Activated CD4-positive, alpha-beta memory T cell treated with anti-CD3 and anti-CD28 coated beads for 36 hours (primary cell): ENCODE data around the gene CDC42BPA. TPM values are rescaled to one million over a fixed set of nuclear protein-coding genes. Genes with fewer than 3 reads are reported as not detected.

ENCODE experiments used
- CTCF ChIA-PET: fragments of 350-600 bp; sonication (Branson Sonifier 250); formaldehyde crosslinking; loops from one replicate; lab custom pipeline; 2021; ENCODE audit warnings: antibody characterized with exemption, inconsistent platforms; lab: Charles Lee
- POLR2A ChIA-PET: fragments of 350-600 bp; sonication (Branson Sonifier 250); formaldehyde crosslinking; loops from one replicate; lab custom pipeline; 2021; ENCODE audit warnings: antibody characterized with exemption; lab: Charles Lee
- DNase-seq: peaks from one replicate; pipeline ENCODE4 v3.0.0-alpha.2; 2020
- H3K27ac Mint-ChIP-seq: one replicate; pipeline ENCODE4 v1.8.0; 2021; ENCODE audit warnings: mixed read lengths
- H3K27me3 Mint-ChIP-seq: one replicate; pipeline ENCODE4 v1.8.0; 2021; ENCODE audit warnings: mixed read lengths
- H3K36me3 Mint-ChIP-seq: one replicate; pipeline ENCODE4 v1.8.0; 2021; ENCODE audit warnings: mixed read lengths
- H3K4me1 Mint-ChIP-seq: one replicate; pipeline ENCODE4 v1.8.0; 2021; ENCODE audit warnings: low read depth, mixed read lengths
- H3K4me3 Mint-ChIP-seq: one replicate; pipeline ENCODE4 v1.8.0; 2021; ENCODE audit warnings: mild to moderate bottlenecking, mixed read lengths
- H3K9me3 Mint-ChIP-seq: one replicate; pipeline ENCODE4 v1.8.0; 2021; ENCODE audit warnings: mixed read lengths
- intact Hi-C: fragments of 100-400 bp; cut with micrococcal nuclease; formaldehyde crosslinking; loops from one replicate; pipeline ENCODE4 v1.15.1; 2023
- total RNA-seq, 2 experiments: library from RNA; stranded (reverse); gene quantifications; one replicate each; pipeline ENCODE4 v1.2.3, GENCODE V29; 2021

The CDC42BPA gene
- total RNA-seq, 2 experiments from 2014 or later = 2.1 to 3.1 TPM

- no peak for DNase-seq
- Mint-ChIP-seq H3K4me3 (no peak overlapping the region), H3K27ac (no peak overlapping the region), H3K36me3 (peaks cover 14% of the 10 kb centered on the region), H3K4me1 (peaks cover 21% of the 10 kb centered on the region), H3K27me3 (no peaks in the 10 kb centered on the region), H3K9me3 (no peaks in the 10 kb centered on the region)
- POLR2A ChIA-PET = no interaction called here
- CTCF ChIA-PET = no interaction called here
- intact Hi-C loops = no loop called here
Observed at GRCh38 chr1:226986496-226987178, 331.7 kb downstream of the CDC42BPA start.

DNA sequence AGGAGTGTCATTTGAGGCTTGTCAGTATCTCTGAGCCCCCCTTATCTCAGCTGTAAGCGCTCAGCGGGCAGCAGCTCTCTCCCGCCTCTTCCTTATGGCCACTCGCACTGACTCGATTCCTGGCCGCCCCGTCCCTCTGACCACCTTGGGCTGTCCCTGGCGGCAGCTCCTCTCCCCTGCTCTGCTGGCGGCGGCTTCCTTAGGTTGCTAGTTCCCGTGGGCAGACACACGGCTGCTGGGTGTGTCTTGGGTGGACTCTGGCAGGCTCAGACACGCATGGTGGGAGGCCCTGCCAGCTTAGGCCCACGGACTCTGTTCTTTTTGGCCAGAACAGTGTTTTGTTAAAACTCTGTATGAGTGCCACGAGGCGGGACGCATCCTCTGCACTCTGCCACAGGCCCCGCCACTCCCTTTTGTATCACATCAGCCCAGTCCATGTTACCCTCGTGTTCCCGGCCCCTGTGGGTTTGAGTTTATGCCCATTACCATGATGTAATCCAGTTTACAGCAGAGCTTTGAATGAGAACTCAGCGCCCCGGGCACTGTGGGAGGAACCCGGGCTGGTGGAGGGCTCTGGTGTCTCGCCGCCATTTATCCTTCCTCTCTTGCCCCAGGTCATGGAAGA lies 332.3 kb downstream of the CDC42BPA start:
- DNase-seq = no peak
- Mint-ChIP-seq H3K27me3 (no peaks in the 10 kb centered on the region), H3K27ac (no peak overlapping the region), H3K36me3 (peaks cover 14% of the 10 kb centered on the region), H3K4me3 (no peak overlapping the region), H3K9me3 (no peaks in the 10 kb centered on the region), H3K4me1 (peaks cover 21% of the 10 kb centered on the region)
- intact Hi-C loops = no loop called here
- CTCF ChIA-PET = no interaction called here
- POLR2A ChIA-PET = no interaction called here

DNA sequence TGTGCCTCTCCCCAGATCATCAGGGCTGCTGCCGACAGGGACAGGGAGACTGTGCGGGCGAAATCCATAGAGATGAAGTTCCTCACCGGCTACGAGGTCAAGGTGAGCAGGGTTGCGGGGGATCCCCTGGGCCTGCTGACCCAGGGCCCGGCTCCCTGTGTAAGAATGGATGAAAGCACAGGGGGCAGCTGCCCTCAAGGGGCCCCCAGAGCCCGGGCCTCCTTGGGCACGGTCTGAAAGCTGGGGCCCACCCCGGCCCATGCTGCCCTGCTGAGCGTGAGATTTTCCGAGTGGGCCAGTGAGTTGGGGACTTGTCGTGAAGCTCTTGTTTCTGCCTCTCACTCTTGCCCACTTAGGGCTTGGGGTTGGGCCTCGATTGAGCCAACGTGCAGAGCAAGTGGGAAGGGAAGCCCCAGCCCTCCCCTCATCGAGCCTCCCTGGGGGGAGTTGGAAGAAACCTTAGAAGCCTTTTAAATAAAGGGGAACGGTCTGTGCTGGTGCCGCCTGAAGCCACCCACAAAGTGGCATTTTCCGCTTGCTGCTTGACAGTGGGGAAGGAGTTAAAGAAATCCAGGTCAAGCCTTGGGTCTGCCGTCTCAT lies 333.0 kb downstream of the CDC42BPA start:
- H3K9me3 Mint-ChIP-seq = no peaks in the 10 kb centered on the region
- peaks cover 14% of the 10 kb centered on the region for H3K36me3 Mint-ChIP-seq
- DNase-seq = no peak
- H3K27ac Mint-ChIP-seq = no peak overlapping the region
- ChIA-PET POLR2A (no interaction called here), CTCF (no interaction called here)
- H3K4me3 Mint-ChIP-seq = no peak overlapping the region
- H3K4me1 Mint-ChIP-seq = peaks cover 16% of the 10 kb centered on the region
- intact Hi-C loops = no loop called here
- H3K27me3 Mint-ChIP-seq = no peaks in the 10 kb centered on the region

GRCh38 chr1:226984521-226985238 lies 333.6 kb downstream of the CDC42BPA start:
- Mint-ChIP-seq H3K27me3 (no peaks in the 10 kb centered on the region), H3K9me3 (no peaks in the 10 kb centered on the region), H3K4me3 (no peak overlapping the region), H3K4me1 (peaks cover 9% of the 10 kb centered on the region), H3K27ac (no peak overlapping the region), H3K36me3 (peaks cover 14% of the 10 kb centered on the region)
- DNase-seq = no peak
- intact Hi-C loops = no loop called here
- CTCF ChIA-PET = no interaction called here
- POLR2A ChIA-PET = no interaction called here

DNA sequence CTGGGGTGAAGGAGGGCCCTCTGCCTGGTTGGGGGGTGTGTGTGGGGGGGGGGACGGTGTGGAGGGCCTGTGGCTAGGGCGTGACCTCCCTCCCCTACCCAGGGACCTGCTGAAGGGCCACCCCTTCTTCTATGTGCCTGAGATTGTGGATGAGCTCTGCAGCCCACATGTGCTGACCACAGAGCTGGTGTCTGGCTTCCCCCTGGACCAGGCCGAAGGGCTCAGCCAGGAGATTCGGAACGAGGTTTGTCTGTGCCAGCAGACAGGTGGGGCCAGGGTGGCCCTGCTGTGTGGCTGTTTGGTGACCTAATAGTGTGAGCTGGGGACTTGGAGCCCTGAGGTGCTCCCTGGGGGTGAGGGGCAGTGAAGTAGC lies 334.3 kb downstream of the CDC42BPA start:
- H3K4me1 Mint-ChIP-seq = peaks cover 4% of the 10 kb centered on the region
- H3K27ac Mint-ChIP-seq = no peak overlapping the region
- ChIA-PET CTCF (no interaction called here), POLR2A (no interaction called here)
- intact Hi-C loops = no loop called here
- H3K9me3 Mint-ChIP-seq = no peaks in the 10 kb centered on the region
- H3K4me3 Mint-ChIP-seq = no peak overlapping the region
- H3K36me3 Mint-ChIP-seq = peaks cover 14% of the 10 kb centered on the region
- DNase-seq = no peak
- no peaks in the 10 kb centered on the region for H3K27me3 Mint-ChIP-seq

DNA sequence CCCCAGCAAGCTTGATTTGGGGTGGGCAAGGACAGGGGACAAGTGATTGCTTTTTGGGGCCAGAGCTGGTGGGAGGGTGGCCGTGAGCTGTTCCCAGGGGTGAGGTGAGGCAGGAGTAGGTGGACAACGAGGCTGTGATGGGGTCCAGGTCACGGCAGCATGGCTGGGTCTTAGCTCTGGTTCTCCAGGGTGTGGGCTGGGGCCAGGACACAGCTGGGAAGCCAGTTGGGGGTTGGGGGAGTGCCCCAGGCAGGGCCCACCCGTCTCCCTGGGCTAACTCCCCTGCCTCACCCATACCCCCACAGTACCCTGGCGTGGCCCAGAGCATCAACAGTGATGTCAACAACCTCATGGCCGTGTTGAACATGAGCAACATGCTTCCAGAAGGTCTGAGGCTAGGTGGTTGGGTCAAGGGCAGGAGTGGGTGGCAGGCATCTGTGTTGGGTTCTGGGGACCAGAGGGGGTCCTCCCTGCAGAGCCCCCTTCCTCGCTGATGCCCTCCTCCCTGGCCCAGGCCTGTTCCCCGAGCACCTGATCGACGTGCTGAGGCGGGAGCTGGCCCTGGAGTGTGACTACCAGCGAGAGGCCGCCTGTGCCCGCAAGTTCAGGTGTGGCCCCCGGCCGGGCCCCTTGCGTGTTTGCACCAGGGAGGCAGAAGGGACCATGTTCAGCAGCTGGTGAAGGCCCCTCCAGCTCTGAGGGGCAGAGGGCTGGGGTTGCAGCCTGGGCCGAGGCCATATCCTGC lies 334.9 kb downstream of the CDC42BPA start:
- no peak for DNase-seq
- no peak overlapping the region for H3K27ac Mint-ChIP-seq
- H3K4me3 Mint-ChIP-seq = no peak overlapping the region
- H3K9me3 Mint-ChIP-seq = no peaks in the 10 kb centered on the region
- H3K4me1 Mint-ChIP-seq = no peaks in the 10 kb centered on the region
- H3K36me3 Mint-ChIP-seq = peaks cover 14% of the 10 kb centered on the region
- CTCF ChIA-PET = no interaction called here
- POLR2A ChIA-PET = no interaction called here
- intact Hi-C loops = no loop called here
- no peaks in the 10 kb centered on the region for H3K27me3 Mint-ChIP-seq

DNA sequence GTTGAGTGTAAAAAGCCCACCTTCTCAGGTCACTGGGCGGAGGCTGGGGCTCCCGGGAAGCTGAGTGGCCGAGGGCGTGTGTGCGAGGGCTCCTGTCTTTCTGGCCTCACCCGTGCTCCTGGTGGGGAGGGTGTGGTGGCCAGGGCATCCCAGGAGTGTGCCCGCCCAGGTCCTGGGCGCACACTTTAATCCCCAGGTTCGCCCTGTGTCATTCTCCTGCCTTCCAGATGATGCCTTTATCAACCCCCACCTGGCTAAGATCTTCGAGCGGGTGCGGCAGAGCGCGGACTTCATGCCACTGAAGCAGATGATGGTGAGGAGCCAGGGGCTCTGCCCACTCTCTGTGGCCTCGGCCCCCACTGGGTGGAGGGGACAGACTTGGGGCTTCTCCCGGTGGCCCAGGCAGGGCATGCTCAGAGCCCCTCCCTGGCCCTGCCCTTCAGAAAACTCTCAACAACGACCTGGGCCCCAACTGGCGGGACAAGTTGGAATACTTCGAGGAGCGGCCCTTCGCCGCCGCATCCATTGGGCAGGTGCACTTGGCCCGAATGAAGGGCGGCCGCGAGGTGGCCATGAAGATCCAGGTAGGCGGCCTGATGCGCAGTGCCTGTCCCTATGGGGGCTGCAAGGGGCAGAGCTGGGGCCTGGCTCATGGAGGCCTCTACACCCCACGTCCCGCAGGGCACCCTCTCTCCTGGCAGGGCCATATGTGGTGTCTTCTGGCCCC lies 335.7 kb downstream of the CDC42BPA start:
- Mint-ChIP-seq H3K4me3 (no peak overlapping the region), H3K36me3 (peaks cover 14% of the 10 kb centered on the region), H3K4me1 (no peaks in the 10 kb centered on the region), H3K27ac (no peak overlapping the region), H3K9me3 (no peaks in the 10 kb centered on the region), H3K27me3 (no peaks in the 10 kb centered on the region)
- intact Hi-C loops = no loop called here
- CTCF ChIA-PET = no interaction called here
- DNase-seq = no peak
- POLR2A ChIA-PET = no interaction called here

DNA sequence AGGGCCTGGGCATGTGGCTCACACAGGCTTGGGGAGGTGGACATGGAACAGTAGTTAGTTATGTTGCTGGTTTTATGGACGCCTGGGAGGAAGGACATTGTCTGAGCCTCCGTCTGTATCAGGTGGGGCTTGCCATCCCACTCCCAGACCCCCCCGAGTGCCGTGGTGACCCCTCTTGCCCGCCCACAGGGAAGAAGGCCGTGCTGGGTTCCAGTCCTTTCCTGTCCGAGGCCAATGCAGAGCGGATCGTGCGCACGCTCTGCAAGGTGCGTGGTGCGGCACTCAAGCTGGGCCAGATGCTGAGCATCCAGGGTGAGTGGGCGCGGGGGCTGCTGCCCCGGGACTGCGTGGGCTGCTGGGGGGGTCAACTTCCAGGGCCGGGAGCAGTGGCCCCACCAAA lies 336.5 kb downstream of the CDC42BPA start:
- DNase-seq = no peak
- no peaks in the 10 kb centered on the region for H3K27me3 Mint-ChIP-seq
- H3K9me3 Mint-ChIP-seq = no peaks in the 10 kb centered on the region
- intact Hi-C loops = no loop called here
- ChIA-PET CTCF (no interaction called here), POLR2A (no interaction called here)
- no peak overlapping the region for H3K4me3 Mint-ChIP-seq
- H3K27ac Mint-ChIP-seq = no peak overlapping the region
- no peaks in the 10 kb centered on the region for H3K4me1 Mint-ChIP-seq
- peaks cover 12% of the 10 kb centered on the region for H3K36me3 Mint-ChIP-seq

DNA sequence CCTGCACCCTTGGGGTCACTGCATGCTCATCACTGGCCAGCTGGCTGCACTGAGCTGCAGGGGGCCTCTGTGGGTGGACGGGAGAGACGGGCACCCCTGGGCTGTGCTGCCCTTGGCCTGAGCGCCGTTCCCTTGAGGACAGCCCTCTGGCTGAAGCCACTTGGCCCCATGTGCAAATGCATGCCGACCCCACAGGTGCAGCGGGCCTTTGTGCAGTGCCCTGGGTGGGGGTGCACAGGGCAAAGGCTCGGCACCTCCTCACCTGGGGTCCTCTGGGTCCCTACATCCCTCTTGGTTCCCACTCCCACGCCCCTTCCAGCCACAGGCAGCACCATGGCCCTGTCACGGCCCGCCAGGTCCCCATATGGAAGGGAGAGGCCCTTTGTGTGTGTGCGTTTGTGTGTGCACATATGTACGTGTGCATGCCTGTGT lies 336.9 kb downstream of the CDC42BPA start:
- no peaks in the 10 kb centered on the region for H3K27me3 Mint-ChIP-seq
- POLR2A ChIA-PET = no interaction called here
- H3K4me1 Mint-ChIP-seq = no peaks in the 10 kb centered on the region
- H3K9me3 Mint-ChIP-seq = no peaks in the 10 kb centered on the region
- no peak for DNase-seq
- CTCF ChIA-PET = no interaction called here
- H3K4me3 Mint-ChIP-seq = no peak overlapping the region
- H3K27ac Mint-ChIP-seq = no peak overlapping the region
- intact Hi-C loops = no loop called here
- H3K36me3 Mint-ChIP-seq = peaks cover 7% of the 10 kb centered on the region

DNA sequence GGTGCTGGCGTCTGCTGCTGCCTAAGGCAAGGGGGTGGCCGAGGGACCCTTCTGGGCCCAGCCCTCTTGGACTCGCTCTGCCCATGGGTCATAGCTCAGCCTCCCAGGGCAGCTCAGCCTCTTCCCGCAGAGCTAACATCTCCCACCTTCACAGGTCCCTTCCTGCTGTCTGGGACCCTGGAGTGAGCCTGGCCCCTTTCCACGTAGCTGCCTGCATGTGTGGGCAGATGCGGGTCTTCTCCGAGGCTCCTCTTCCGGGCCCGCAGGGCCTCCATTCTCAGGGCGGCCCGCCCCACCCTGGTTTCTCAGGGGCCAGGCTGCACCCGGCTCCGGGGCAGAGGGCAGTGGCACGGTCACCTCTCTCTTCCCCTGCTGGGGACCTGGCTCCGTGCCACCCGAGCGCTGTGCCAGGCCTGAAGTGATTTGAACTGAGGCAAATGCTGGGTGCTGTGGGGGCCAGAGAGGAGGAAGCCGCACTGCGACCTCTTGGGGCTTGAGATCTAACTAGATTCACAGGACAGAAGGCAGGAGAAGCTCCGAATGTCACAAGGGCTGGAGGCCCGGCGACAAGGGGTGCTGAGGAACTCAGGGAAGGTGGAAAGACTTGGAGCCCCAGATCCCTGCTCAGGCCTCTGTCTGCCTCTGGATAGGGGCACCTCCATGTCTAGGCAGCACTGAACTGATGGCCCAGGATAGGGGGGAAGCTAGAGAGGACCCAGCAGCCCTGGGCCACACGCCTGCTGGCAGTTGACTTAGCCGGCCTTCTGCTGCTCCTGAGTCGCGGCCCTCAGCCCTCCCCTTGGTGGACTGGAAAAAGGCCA lies 337.5 kb downstream of the CDC42BPA start:
- H3K4me3 Mint-ChIP-seq = no peak overlapping the region
- peaks cover 2% of the 10 kb centered on the region for H3K36me3 Mint-ChIP-seq
- POLR2A ChIA-PET = no interaction called here
- no peak overlapping the region for H3K27ac Mint-ChIP-seq
- DNase-seq = no peak
- no peaks in the 10 kb centered on the region for H3K9me3 Mint-ChIP-seq
- no peaks in the 10 kb centered on the region for H3K27me3 Mint-ChIP-seq
- CTCF ChIA-PET = no interaction called here
- intact Hi-C loops = no loop called here
- no peaks in the 10 kb centered on the region for H3K4me1 Mint-ChIP-seq

DNA sequence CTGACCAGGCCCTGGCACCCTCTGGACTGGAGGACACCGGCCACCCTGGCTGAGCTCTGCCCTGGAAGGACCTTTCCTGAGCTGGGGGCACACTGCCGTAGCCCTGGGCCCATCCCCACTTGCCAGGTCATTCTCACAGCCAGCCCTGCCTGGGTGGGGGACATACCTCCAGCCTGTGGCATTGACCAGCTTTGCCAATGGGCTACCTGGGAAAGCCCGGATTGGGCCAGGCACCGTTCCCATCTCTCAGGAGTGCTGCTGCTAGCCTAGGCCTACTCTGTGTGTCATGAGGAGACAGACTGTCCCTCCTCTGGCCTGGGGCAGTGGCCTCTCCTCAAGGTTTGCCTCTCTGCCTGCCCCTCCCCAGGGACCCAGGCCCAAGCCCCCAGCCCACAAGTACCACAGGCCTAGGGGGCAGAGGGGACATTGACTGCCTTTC lies 338.2 kb downstream of the CDC42BPA start:
- H3K4me1 Mint-ChIP-seq = no peaks in the 10 kb centered on the region
- H3K27ac Mint-ChIP-seq = no peak overlapping the region
- POLR2A ChIA-PET = no interaction called here
- intact Hi-C loops = no loop called here
- peaks cover 1% of the 10 kb centered on the region for H3K36me3 Mint-ChIP-seq
- H3K9me3 Mint-ChIP-seq = no peaks in the 10 kb centered on the region
- H3K27me3 Mint-ChIP-seq = no peaks in the 10 kb centered on the region
- DNase-seq = no peak
- no peak overlapping the region for H3K4me3 Mint-ChIP-seq
- CTCF ChIA-PET = no interaction called here
